DLD1 (cell line): ENCODE results near the gene EXOC8.

Experiments
- in situ Hi-C: cut with HindIII; loops from 2 replicates; pipeline ENCODE4 v1.10.0; 2017; ENCODE audit warnings: low sequenced_read_pairs

Gene EXOC8, protein sequence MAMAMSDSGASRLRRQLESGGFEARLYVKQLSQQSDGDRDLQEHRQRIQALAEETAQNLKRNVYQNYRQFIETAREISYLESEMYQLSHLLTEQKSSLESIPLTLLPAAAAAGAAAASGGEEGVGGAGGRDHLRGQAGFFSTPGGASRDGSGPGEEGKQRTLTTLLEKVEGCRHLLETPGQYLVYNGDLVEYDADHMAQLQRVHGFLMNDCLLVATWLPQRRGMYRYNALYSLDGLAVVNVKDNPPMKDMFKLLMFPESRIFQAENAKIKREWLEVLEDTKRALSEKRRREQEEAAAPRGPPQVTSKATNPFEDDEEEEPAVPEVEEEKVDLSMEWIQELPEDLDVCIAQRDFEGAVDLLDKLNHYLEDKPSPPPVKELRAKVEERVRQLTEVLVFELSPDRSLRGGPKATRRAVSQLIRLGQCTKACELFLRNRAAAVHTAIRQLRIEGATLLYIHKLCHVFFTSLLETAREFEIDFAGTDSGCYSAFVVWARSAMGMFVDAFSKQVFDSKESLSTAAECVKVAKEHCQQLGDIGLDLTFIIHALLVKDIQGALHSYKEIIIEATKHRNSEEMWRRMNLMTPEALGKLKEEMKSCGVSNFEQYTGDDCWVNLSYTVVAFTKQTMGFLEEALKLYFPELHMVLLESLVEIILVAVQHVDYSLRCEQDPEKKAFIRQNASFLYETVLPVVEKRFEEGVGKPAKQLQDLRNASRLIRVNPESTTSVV

DNA sequence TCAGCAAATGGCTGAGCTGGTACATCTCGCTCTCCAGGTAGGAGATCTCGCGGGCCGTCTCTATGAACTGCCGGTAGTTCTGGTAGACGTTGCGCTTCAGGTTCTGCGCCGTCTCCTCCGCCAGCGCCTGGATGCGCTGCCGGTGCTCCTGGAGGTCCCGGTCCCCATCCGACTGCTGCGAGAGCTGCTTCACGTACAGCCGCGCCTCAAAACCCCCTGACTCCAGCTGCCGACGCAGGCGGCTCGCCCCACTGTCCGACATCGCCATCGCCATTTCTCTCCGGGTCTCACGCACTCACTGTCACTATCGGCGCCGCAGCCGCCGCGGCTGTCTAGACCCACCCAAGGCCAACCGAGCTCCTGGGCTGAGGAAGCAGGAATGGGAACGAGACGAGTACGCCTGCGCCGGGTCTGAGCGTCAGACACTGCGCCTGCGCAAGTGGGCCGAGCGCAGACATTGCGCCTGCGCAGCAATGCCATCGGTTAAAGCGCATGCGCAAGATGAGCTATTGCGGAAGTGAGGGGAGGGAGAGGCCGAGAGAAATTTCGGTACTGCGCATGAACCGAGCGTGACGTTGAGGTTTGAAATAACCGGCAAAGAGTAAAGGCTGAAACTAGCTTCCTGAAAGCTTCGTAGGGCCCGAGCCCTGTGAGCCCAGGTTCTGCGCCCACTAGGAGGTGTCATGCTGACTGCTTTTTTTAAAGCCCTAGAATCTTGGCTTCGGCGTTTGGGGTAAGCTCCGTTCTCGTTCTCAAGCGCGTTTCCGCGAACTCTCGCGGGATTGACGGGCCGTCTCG lies at the start of gene EXOC8:
TSS of gene EXOC8 (minus strand) at position 381 of the 798 bp plus-strand sequence. CDS start at position 274, 107 bp downstream.
- in situ Hi-C loops, result no loop called here

- in situ Hi-C loops, result no loop called here
Measured at GRCh38 chr1:231386466-231386865, 48.8 kb upstream of the EXOC8 start.

- in situ Hi-C loops, result no loop called here
Measured at GRCh38 chr1:231385416-231385748, 47.7 kb upstream of the EXOC8 start.

GRCh38 chr1:231384696-231385415 lies 47.2 kb upstream of the EXOC8 start:
- in situ Hi-C loops, result no loop called here

DNA sequence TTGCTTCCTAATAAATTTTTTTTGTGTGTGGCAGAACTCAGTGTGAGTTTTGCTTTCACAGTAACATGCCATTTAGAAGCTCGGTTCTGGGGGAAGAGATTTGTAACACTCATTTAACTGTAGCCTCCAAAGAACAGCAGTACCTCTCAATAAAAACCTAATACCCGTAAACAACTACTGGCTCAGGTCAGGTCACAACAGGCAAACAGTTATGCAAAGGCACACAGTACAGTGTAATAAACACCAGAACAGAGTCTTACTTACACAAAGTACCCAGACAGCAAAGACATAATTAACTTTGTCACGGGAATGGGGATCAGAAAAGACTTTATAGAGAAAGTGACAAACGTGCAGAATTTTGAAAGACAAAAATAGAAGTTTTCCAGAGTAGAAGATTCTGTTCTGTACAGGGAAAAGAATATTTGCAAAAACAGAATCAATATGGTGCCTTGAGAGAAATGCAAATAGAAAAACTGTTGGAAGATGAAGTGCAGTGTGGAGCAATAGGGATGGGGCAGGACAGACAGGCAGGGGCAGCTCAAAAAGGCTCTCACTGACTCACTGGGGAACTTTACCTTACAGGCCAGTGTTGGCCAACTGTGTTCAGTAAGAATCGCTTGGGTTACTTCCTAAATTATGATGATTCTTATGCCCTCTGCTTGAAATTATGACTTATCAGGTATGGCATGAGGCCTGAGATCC lies 45.7 kb upstream of the EXOC8 start:
- in situ Hi-C loops, result no loop called here

GRCh38 chr1:231382426-231382825 lies 44.8 kb upstream of the EXOC8 start:
- in situ Hi-C loops, result no loop called here

- in situ Hi-C loops, result no loop called here
Measured at GRCh38 chr1:231381729-231382128, 44.1 kb upstream of the EXOC8 start.

DNA sequence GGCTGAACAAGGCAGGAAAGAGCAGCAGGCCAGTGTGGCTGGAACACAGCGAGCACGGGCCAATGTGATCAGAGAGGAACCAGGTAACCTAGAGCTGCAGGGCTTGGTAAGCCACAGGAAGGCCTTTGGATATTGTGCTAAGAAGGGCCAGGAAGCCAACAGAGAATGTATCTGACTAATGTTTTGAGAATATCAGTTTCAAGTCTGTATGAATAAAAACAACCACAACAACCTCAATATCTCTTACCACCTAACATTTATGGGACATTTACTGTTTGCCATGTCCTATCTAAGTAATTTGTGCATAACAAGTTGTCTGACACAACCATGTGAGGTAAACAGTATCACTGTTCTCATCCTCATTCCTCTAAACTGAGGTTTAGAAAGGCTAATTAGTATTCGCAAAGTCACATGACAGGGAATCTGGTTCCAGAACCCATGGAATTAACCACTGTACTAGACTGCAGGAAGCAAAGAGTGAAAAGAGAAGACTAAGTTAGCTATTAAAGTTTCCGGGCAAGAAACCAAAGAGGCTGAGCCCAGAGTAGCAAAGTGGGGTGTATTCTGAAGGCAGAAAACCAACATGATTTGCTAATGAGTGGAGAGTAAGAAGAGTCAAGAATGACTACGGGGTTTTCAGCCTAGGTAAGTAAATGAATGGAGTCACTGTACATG lies 39.4 kb upstream of the EXOC8 start:
- in situ Hi-C loops, result no loop called here

GRCh38 chr1:231376101-231376500 lies 38.4 kb upstream of the EXOC8 start:
- in situ Hi-C loops, result no loop called here

DNA sequence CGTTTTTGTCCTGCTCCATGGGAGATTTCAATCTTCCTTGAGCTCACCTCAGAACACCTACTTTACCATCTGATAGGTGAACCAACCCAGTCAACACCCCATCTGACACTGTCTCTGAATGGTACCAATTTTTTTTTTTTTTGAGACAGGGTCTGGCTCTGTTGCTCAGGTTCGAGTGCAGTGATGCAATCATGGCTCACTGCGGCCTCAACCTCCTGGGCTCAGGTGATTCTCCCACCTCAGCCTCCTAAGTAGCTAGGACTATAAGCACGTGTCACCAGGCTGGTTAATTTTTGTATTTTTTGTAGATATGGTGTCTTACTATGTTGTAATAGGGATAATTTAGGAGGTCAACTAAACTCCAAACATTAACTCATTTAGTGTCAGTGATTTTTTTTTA lies 36.7 kb upstream of the EXOC8 start:
- in situ Hi-C loops, result no loop called here

DNA sequence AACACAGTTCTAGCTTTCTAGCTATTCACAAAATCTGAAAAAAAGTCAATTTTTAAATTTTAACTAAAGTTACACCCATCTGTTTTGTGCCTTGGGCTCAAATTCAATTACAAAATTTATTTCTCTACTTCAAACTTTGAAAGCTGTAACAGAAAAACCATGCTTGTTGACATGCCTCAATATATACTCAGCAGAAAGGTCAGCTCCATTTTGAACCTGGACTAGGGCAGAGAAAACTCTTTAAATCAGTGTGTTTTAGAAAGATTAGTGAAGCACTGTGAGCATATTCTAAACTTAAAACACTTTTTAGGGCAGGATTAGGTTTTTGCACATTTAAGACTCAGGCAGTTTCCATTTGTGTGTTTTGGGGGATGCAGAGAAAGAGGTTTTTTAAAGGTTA lies 34.8 kb upstream of the EXOC8 start:
- in situ Hi-C loops, result no loop called here

DNA sequence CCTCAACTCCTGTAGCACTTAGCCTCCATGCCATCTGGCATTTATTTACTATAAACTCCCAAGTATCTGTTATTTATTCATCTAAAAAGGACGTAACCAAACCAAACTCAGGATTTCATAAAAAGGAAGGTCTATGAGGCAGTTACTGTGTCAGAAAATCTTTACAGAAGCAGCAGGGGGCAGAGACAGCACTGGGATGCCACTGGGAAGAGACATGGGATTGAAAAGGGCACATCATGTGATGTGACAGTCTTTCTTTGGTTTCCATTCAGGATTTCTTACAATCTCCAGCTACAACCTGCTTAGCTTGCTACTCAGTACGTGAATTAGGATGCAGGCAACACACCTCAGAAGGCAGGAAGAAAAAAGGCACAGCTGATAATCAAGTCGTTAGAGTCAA lies 31.6 kb upstream of the EXOC8 start:
- in situ Hi-C loops, result no loop called here

DNA sequence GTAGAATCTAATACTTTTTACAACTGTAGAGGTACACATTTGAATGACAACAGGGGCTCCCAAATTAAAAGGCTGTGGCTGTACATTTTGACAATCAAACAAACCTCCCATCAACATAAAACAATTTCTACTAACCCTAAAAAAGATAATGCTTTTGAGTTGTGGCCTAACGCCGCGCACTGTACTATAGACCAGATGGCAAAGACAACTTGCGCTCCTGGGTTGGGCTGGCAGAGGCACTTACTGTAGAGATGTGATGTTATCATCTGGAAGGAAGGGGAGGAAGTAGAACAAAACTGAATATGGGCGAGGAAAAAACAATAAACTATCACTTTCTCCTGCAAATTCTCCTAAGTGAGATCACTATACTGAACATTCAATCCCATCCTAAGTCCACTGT lies 26.5 kb upstream of the EXOC8 start:
- in situ Hi-C loops, result loop anchor here (5.0 kb wide), 1 partner anchor 228 kb away; no protein-coding TSS in a partner anchor

DNA sequence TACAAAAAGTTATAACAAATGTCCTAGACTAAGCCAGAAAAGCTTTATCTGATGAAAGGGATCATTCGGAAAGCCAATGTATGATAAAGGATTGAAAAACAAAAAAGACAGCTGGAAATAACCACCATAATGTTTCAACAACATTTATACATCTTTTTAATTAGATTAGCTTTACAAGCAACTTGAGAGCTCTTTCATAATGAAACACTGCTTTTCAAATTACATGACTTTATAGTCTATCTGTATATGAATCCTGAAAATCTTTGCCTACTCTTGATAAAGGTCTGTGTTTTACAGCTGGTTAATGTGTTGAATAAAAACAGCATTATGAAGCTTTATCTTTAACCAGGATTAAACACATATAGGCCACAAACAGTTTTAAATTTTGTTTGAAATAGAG lies 26.0 kb upstream of the EXOC8 start:
- in situ Hi-C loops, result loop anchor here (5.0 kb wide), 1 partner anchor 229 kb away; no protein-coding TSS in a partner anchor

DNA sequence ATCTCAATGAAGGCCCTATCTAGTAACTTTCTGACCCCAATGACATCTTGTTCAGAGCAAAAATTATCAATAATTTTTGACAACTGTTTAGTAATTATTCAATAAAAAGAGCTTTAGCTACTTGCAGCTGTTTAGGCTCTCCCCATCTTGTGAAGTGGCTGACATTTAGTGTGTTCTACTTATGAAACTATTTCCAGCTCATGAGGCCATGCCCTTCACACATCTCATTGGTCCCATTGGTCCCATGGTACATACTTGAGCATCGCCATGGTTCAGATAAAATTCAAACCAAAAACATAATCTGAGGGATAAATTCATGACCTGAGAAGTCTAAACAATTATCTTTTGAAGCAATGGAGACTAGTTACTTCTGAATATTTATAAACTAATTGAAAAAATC lies 24.7 kb upstream of the EXOC8 start:
- in situ Hi-C loops, result loop anchor here (5.0 kb wide), 1 partner anchor 230 kb away; no protein-coding TSS in a partner anchor

DNA sequence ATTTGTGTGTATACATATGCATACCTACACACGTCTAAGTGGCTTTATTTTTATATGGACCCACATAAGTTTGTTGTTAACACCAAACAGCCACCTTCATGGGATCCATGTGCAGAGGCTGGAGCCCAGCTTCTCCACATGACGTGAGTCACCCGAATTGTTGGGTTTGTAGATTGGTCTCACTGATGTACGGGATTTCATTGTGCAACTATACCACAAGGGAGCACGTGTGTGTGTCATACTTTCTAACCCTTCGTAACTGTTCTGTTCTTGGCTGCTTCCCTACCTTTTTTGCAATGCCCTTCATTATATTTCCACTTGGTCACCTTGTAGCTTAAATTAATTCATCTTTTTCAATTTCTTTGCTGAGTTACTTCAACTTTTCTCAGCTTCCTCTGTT lies 21.5 kb upstream of the EXOC8 start:
- in situ Hi-C loops, result no loop called here

- in situ Hi-C loops, result no loop called here
Measured at GRCh38 chr1:231357831-231358354, 20.2 kb upstream of the EXOC8 start.

DNA sequence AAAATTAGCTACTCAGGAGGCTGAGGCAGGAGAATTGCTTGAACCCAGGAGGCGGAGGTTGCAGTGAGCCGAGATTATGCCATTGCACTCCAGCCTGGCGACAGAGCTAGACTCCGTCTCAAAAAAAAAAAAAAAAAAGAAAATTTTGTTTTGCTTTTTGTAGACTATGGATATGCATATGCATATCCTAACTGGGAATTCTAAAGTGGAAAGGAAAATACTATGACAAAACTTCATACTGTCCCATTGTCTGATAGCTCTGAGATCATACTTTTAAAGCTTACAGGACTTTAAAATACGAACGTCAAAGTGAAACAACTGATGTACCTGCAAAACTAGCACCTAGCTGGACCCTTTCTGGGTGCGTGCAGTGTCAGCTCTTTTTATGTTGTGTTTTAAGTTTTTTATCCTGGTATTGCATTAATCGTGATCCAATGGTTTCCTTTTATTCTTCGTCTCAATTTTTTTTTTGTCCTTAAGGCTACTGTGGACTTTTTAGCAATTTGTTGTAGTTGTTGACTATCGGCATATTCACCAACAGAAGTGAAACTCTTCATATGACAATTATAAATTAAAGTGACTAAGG lies 19.6 kb upstream of the EXOC8 start:
- in situ Hi-C loops, result no loop called here

DNA sequence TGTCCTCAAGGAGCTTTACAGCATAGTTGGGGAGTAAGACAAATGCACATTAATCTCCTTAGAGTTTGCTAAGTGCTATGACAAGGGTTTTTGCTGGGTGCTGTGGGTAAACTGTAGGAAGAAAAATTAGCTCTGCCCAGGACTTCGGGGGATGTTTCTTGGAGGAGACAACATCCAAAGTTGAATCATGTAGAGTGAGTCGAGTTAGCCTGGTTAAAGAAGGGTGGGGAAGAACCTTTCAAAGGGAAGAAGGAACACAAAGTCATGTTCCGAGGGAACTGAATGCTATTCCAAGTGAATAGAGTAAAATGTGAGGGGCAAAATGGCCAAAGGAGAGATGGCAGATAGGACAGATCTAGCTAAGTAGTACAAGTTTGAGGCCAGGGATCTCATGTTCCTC lies 17.5 kb upstream of the EXOC8 start:
- in situ Hi-C loops, result no loop called here
